DND-41 (cell line): ENCODE measurements around the gene OTOF.

Experiments
- ATAC-seq: fragments of 200-7000 bp; cut with Tn5 transposase; 3 replicates; pipeline ENCODE4 v1.9.1; 2021; ENCODE audit warnings: low read depth; ENCODE audit not compliant: insufficient read depth
- DNase-seq: peaks from one replicate; pipeline ENCODE4 v3.0.0-alpha.2; 2020
- H2AFZ ChIP-seq: 2 replicates; pipeline ENCODE4 v1.6.0; 2012; ENCODE audit warnings: low read depth, low read length
- H3K27ac ChIP-seq: 2 replicates; pipeline ENCODE4 v1.5.1; 2012; ENCODE audit warnings: low read length, inconsistent platforms
- H3K27me3 ChIP-seq: fragments of 200-600 bp; sonication (generic); 2 replicates; pipeline ENCODE4 v1.6.0; 2012; ENCODE audit warnings: low read length, mild to moderate bottlenecking, inconsistent platforms; ENCODE audit not compliant: insufficient read depth, poor library complexity
- H3K36me3 ChIP-seq: 2 replicates; pipeline ENCODE4 v1.5.1; 2012; ENCODE audit warnings: low read length, inconsistent platforms; ENCODE audit not compliant: insufficient read depth
- H3K4me1 ChIP-seq: 2 replicates; pipeline ENCODE4 v1.5.1; 2012; ENCODE audit warnings: mild to moderate bottlenecking, low read length; ENCODE audit not compliant: insufficient read depth
- H3K4me2 ChIP-seq: 2 replicates; pipeline ENCODE4 v1.6.0; 2012; ENCODE audit warnings: mild to moderate bottlenecking, moderate library complexity, low read length, inconsistent platforms; ENCODE audit not compliant: insufficient read depth
- H3K4me3 ChIP-seq, 2 experiments: fragments of 200-600 bp in 1 of 2; shearing (Covaris generic) in 1 of 2; 2 replicates each; pipeline ENCODE4 v1.5.1; 2012 to 2016; ENCODE audit warnings: inconsistent platforms in 2 of 2, low read length in 2 of 2, mild to moderate bottlenecking in 2 of 2, low read depth in 1 of 2, moderate library complexity in 1 of 2
- H3K79me2 ChIP-seq: 2 replicates; pipeline ENCODE4 v1.6.0; 2012; ENCODE audit warnings: low read length, inconsistent platforms; ENCODE audit not compliant: insufficient read depth
- H3K9ac ChIP-seq: 2 replicates; pipeline ENCODE4 v1.6.0; 2012; ENCODE audit warnings: low read depth, mild to moderate bottlenecking, inconsistent platforms, low read length, moderate library complexity
- H3K9me3 ChIP-seq: 2 replicates; pipeline ENCODE4 v1.5.1; 2012; ENCODE audit warnings: low read length, moderate library complexity, mild to moderate bottlenecking, inconsistent platforms; ENCODE audit not compliant: insufficient read depth, severe bottlenecking
- H4K20me1 ChIP-seq: 2 replicates; pipeline ENCODE4 v1.6.0; 2012; ENCODE audit warnings: low read length; ENCODE audit not compliant: insufficient read depth
- CTCF ChIP-seq: IDR thresholded peaks from 2 replicates; pipeline ENCODE4 v1.5.1; 2012; ENCODE audit warnings: borderline replicate concordance, low read length, moderate library complexity, mild to moderate bottlenecking; ENCODE audit not compliant: poor library complexity, severe bottlenecking; ENCODE audit errors: extremely low read depth
- EZH2 ChIP-seq: IDR thresholded peaks from 3 replicates; pipeline ENCODE4 v1.6.1; 2012; ENCODE audit warnings: borderline replicate concordance, low read depth, mild to moderate bottlenecking, moderate library complexity, low read length, inconsistent platforms; ENCODE audit not compliant: severe bottlenecking

OTOF gene

GRCh38 chr2:26462100-26462499 is 15.8 kb downstream of the OTOF start:
- Histone ChIP-seq H3K4me3 (no peak overlapping the region), H3K4me2 (no peak overlapping the region), H3K36me3 (no peaks in the 10 kb centered on the region), H2AFZ (no peak overlapping the region), H3K9me3 (no peaks in the 10 kb centered on the region), H3K4me1 (no peaks in the 10 kb centered on the region), H3K79me2 (no peaks in the 10 kb centered on the region), H3K27me3 (no peaks in the 10 kb centered on the region), H3K9ac (no peak overlapping the region), H3K27ac (no peak overlapping the region), H4K20me1 (no peaks in the 10 kb centered on the region)
- TF ChIP-seq EZH2 = no peak
- TF ChIP-seq CTCF = no peak
- DNase-seq = no peak
- ATAC-seq = no peak

GRCh38 chr2:26461601-26462023 is 16.3 kb downstream of the OTOF start:
- TF ChIP-seq EZH2 = no peak
- Histone ChIP-seq H3K9me3 (no peaks in the 10 kb centered on the region), H3K4me3 (no peak overlapping the region), H3K9ac (no peak overlapping the region), H3K36me3 (no peaks in the 10 kb centered on the region), H3K4me2 (no peak overlapping the region), H4K20me1 (no peaks in the 10 kb centered on the region), H3K27me3 (no peaks in the 10 kb centered on the region), H2AFZ (no peak overlapping the region), H3K79me2 (no peaks in the 10 kb centered on the region), H3K27ac (no peak overlapping the region), H3K4me1 (no peaks in the 10 kb centered on the region)
- ATAC-seq = no peak
- DNase-seq = no peak

- H2AFZ ChIP-seq = no peak overlapping the region
- no peak overlapping the region for H3K27ac ChIP-seq
- no peak overlapping the region for H3K4me3 ChIP-seq
- ATAC-seq (no peak), DNase-seq (no peak)
- no peaks in the 10 kb centered on the region for H3K27me3 ChIP-seq
- H3K9me3 ChIP-seq = no peaks in the 10 kb centered on the region
- no peaks in the 10 kb centered on the region for H4K20me1 ChIP-seq
- TF ChIP-seq CTCF = no peak
- TF ChIP-seq EZH2 = no peak
- H3K9ac ChIP-seq = no peak overlapping the region
- no peak overlapping the region for H3K4me2 ChIP-seq
- H3K4me1 ChIP-seq = no peaks in the 10 kb centered on the region
- no peaks in the 10 kb centered on the region for H3K79me2 ChIP-seq
- no peaks in the 10 kb centered on the region for H3K36me3 ChIP-seq
Measured at GRCh38 chr2:26460613-26461031, 17.3 kb downstream of the OTOF start.

- Histone ChIP-seq H4K20me1 (no peaks in the 10 kb centered on the region), H3K9ac (no peak overlapping the region), H3K27ac (no peak overlapping the region), H3K4me2 (no peak overlapping the region), H3K27me3 (no peaks in the 10 kb centered on the region), H3K9me3 (no peaks in the 10 kb centered on the region), H3K4me1 (no peaks in the 10 kb centered on the region), H3K4me3 (no peak overlapping the region), H2AFZ (no peak overlapping the region), H3K79me2 (no peaks in the 10 kb centered on the region), H3K36me3 (no peaks in the 10 kb centered on the region)
- DNase-seq = no peak
- ATAC-seq = no peak
- TF ChIP-seq EZH2 = no peak
- no peak for TF ChIP-seq CTCF
Measured at GRCh38 chr2:26459991-26460612, 17.8 kb downstream of the OTOF start.
